HepG2 (cell line): ENCODE data around the gene GAL3ST2. TPM values are rescaled to one million over a fixed set of nuclear protein-coding genes. Genes with fewer than 3 reads are reported as not detected.

Experiments used
- FLYWCH1 ChIP-seq: sonication (generic); formaldehyde crosslinking; IDR thresholded peaks from 2 replicates; pipeline ENCODE4 v1.8.1; 2023; ENCODE audit warnings: mild to moderate bottlenecking, missing genetic modification reagents
- IKZF4 ChIP-seq: sonication (generic); formaldehyde crosslinking; IDR thresholded peaks from 2 replicates; pipeline ENCODE4 v1.5.1; 2020; ENCODE audit warnings: borderline replicate concordance, mild to moderate bottlenecking, low read depth, missing genetic modification reagents; ENCODE audit errors: not compliant biosample characterization
- KAT7 ChIP-seq: IDR thresholded peaks from 2 replicates; pipeline ENCODE4 v1.6.1; 2018; ENCODE audit warnings: borderline replicate concordance, missing compliant biosample characterization
- PLSCR1 ChIP-seq: sonication (generic); formaldehyde crosslinking; IDR thresholded peaks from 2 replicates; pipeline ENCODE4 v1.5.0; 2020; ENCODE audit warnings: missing genetic modification reagents, mild to moderate bottlenecking, borderline replicate concordance
- RBM39 ChIP-seq: fragments of 200-400 bp; formaldehyde crosslinking; IDR thresholded peaks from one replicate; pipeline ENCODE4 v1.6.1; 2018; ENCODE audit warnings: antibody characterized with exemption, mild to moderate bottlenecking, low read depth, low read length; ENCODE audit not compliant: poor library complexity, severe bottlenecking
- RFX1 ChIP-seq: fragments of 450-650 bp; IDR thresholded peaks from 2 replicates; pipeline ENCODE4 v1.6.1; 2017
- ZNF629 ChIP-seq: sonication (generic); formaldehyde crosslinking; conservative IDR thresholded peaks from 2 replicates; pipeline ENCODE4 v1.5.0; 2020; ENCODE audit warnings: missing genetic modification reagents
- ZNF672 ChIP-seq: sonication (generic); formaldehyde crosslinking; IDR thresholded peaks from 2 replicates; pipeline ENCODE4 v1.8.1; 2022; ENCODE audit warnings: missing genetic modification reagents
- ZNF883 ChIP-seq: sonication (generic); formaldehyde crosslinking; IDR thresholded peaks from 2 replicates; pipeline ENCODE4 v1.5.1; 2020; ENCODE audit warnings: mild to moderate bottlenecking, missing genetic modification reagents; ENCODE audit errors: not compliant biosample characterization
- polyA plus RNA-seq, 8 experiments: library from polyadenylated mRNA; depleted of rRNA in 3 of 8; stranded (reverse) in 7 of 8; unstranded in 1 of 8; fragments of >200 nt; fragmentation: Illumina TruSeq in 4 of 8; extraction: Trizol in 4 of 8; gene quantifications; 2 replicates each; pipeline versions ENCODE4 v1.2.1 to v1.2.3, GENCODE V29; 2011 to 2016; ENCODE audit warnings: low read depth in 4 of 8, missing spikeins in 1 of 8, mixed read lengths in 1 of 8; ENCODE audit not compliant: insufficient read depth in 1 of 8
- total RNA-seq, 5 experiments: library from RNA; depleted of rRNA; stranded (reverse); fragments of >200 nt; fragmentation: Illumina TruSeq; extraction: Trizol; gene quantifications; 2 replicates each; pipeline ENCODE4 v1.2.3, GENCODE V29; 2016; ENCODE audit warnings: low read depth in 1 of 5
- TF ChIP-seq, protein P1 (sequence below): sonication (generic); formaldehyde crosslinking; IDR thresholded peaks from 2 replicates; pipeline ENCODE4 v1.5.0; 2020; ENCODE audit warnings: mild to moderate bottlenecking, missing genetic modification reagents, borderline replicate concordance
- TF ChIP-seq, protein P2 (sequence below): sonication (generic); formaldehyde crosslinking; IDR thresholded peaks from 2 replicates; pipeline ENCODE4 v1.4.0; 2020; ENCODE audit warnings: mild to moderate bottlenecking, missing genetic modification reagents

The GAL3ST2 gene
- total and polyA plus RNA-seq, 2 of the 13 experiments (the other 11 are each of a cell fraction or from before 2014, with no cell fraction given) = 0.17 to 0.20 TPM

DNA sequence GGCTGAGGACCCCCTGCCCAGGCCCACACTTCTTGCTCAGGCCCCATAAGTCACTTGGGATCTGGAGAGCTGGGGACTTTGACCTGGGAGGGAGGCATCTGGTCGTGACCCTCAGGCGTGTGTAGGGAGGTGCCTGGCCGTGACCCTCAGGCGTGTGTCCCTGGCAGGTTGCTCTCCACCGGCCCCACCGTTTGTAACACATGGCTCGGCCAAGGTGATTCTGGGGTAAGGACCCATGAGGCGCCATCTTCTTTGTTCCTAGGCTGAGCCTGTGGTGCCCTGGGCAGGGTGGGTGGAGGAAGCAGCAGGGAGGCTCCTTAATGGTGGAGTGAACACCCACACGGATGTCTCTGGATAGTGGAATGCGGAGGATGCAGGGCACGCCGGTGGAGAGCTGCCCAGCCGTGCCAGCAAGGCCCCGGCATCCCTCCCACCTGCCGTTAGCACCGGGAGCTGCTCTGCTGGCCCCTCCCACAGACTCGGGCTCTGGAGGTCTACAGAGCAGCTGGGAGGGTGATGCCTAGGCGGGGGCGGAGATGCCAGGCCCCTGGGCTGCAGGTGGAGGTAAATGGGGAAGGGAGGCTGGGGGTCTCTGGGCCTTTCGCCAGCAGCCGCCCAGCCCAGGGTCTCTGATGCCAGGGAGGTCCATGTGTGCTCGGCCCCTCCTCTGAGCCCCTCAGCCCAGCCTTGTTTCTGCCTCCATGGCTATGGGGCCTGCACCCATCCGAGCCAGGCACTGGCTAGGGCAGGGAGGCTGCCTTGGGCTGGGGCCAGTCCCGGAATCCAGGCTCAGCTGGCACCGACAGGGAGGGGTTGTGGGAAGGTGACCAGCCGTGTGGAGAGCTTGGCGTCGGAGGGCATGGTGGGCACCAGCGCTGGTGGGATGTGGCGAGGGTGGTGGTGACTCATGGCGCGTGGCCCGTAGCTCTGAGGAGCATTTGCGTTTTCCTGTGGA, 1.1 kb upstream of the GAL3ST2 start (continued):
- TF ChIP-seq, protein P1, sequence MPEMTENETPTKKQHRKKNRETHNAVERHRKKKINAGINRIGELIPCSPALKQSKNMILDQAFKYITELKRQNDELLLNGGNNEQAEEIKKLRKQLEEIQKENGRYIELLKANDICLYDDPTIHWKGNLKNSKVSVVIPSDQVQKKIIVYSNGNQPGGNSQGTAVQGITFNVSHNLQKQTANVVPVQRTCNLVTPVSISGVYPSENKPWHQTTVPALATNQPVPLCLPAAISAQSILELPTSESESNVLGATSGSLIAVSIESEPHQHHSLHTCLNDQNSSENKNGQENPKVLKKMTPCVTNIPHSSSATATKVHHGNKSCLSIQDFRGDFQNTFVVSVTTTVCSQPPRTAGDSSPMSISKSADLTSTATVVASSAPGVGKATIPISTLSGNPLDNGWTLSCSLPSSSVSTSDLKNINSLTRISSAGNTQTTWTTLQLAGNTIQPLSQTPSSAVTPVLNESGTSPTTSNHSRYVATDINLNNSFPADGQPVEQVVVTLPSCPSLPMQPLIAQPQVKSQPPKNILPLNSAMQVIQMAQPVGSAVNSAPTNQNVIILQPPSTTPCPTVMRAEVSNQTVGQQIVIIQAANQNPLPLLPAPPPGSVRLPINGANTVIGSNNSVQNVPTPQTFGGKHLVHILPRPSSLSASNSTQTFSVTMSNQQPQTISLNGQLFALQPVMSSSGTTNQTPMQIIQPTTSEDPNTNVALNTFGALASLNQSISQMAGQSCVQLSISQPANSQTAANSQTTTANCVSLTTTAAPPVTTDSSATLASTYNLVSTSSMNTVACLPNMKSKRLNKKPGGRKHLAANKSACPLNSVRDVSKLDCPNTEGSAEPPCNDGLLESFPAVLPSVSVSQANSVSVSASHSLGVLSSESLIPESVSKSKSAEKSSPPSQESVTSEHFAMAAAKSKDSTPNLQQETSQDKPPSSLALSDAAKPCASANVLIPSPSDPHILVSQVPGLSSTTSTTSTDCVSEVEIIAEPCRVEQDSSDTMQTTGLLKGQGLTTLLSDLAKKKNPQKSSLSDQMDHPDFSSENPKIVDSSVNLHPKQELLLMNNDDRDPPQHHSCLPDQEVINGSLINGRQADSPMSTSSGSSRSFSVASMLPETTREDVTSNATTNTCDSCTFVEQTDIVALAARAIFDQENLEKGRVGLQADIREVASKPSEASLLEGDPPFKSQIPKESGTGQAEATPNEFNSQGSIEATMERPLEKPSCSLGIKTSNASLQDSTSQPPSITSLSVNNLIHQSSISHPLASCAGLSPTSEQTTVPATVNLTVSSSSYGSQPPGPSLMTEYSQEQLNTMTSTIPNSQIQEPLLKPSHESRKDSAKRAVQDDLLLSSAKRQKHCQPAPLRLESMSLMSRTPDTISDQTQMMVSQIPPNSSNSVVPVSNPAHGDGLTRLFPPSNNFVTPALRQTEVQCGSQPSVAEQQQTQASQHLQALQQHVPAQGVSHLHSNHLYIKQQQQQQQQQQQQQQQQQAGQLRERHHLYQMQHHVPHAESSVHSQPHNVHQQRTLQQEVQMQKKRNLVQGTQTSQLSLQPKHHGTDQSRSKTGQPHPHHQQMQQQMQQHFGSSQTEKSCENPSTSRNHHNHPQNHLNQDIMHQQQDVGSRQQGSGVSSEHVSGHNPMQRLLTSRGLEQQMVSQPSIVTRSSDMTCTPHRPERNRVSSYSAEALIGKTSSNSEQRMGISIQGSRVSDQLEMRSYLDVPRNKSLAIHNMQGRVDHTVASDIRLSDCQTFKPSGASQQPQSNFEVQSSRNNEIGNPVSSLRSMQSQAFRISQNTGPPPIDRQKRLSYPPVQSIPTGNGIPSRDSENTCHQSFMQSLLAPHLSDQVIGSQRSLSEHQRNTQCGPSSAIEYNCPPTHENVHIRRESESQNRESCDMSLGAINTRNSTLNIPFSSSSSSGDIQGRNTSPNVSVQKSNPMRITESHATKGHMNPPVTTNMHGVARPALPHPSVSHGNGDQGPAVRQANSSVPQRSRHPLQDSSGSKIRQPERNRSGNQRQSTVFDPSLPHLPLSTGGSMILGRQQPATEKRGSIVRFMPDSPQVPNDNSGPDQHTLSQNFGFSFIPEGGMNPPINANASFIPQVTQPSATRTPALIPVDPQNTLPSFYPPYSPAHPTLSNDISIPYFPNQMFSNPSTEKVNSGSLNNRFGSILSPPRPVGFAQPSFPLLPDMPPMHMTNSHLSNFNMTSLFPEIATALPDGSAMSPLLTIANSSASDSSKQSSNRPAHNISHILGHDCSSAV (CRISPR knock-in tag) = no peak
- TF ChIP-seq RFX1 (no peak), ZNF629 (CRISPR knock-in tag) (no peak), RBM39 (peak; percentile 15), ZNF883 (CRISPR knock-in tag) (peak; percentile 32), PLSCR1 (CRISPR knock-in tag) (no peak), ZNF672 (CRISPR knock-in tag) (no peak), IKZF4 (no peak), FLYWCH1 (CRISPR knock-in tag) (no peak), KAT7 (CRISPR knock-in tag) (no peak)
- TF ChIP-seq, protein P2, sequence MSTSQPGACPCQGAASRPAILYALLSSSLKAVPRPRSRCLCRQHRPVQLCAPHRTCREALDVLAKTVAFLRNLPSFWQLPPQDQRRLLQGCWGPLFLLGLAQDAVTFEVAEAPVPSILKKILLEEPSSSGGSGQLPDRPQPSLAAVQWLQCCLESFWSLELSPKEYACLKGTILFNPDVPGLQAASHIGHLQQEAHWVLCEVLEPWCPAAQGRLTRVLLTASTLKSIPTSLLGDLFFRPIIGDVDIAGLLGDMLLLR (CRISPR knock-in tag) = no peak
